SK-N-SH (cell line): Measurements from ENCODE around the gene TMEM54. TPM values are rescaled to one million over a fixed set of nuclear protein-coding genes. Genes with fewer than 3 reads are reported as not detected.
A peak's percentile ranks its signal among the peaks of the same experiment; 100 is the strongest.

Experiments
- CTCF ChIA-PET: fragments of 300-600, 350-600 bp; formaldehyde crosslinking; extraction: SDS; loops from one replicate; lab custom pipeline; 2021; lab: Yijun Ruan, JAX
- POLR2A ChIA-PET: fragments of 350-600 bp; sonication (Branson Sonifier 250); formaldehyde crosslinking; extraction: SDS; loops from one replicate; lab custom pipeline; 2020; ENCODE audit warnings: antibody characterized with exemption, inconsistent platforms; lab: Yijun Ruan, JAX
- DNase-seq: peaks from one replicate; pipeline ENCODE4 v3.0.0; 2012
- H2AFZ ChIP-seq: fragments of 200-600 bp; sonication (generic); 2 replicates; pipeline ENCODE4 v1.8.1; 2016; ENCODE audit warnings: antibody characterized with exemption, mild to moderate bottlenecking, low read depth
- H3F3A ChIP-seq: fragments of 200-600 bp; sonication (generic); replicated peaks from 2 replicates; pipeline ENCODE3; 2016; ENCODE audit warnings: antibody characterized with exemption, mild to moderate bottlenecking; ENCODE audit not compliant: insufficient read depth
- H3K27ac ChIP-seq, 2 experiments: fragments of 200-500 bp in 1 of 2; fragments of 200-600 bp in 1 of 2; sonication (Bioruptor generic) in 1 of 2; sonication (generic), shearing (Covaris generic) in 1 of 2; 2 replicates each; pipeline versions ENCODE4 v1.5.1 to v1.6.1; 2014 to 2016; ENCODE audit warnings: low read depth in 2 of 2, inconsistent platforms in 1 of 2, low read length in 1 of 2, mild to moderate bottlenecking in 1 of 2, mixed read lengths in 1 of 2
- H3K27me3 ChIP-seq: fragments of 200-600 bp; sonication (generic), shearing (Covaris generic); 2 replicates; pipeline ENCODE4 v1.6.1; 2016; ENCODE audit warnings: mixed run types; ENCODE audit not compliant: insufficient read depth
- H3K36me3 ChIP-seq, 2 experiments: fragments of 200-500 bp in 1 of 2; fragments of 200-600 bp in 1 of 2; sonication (Bioruptor generic) in 1 of 2; sonication (generic) in 1 of 2; replicated peaks in 1 of 2; 2 replicates each; pipeline versions ENCODE3 to v1.5.1; 2014 to 2016; ENCODE audit warnings: low read length in 1 of 2, mild to moderate bottlenecking in 1 of 2; ENCODE audit not compliant: insufficient read depth in 2 of 2, control insufficient read depth in 1 of 2
- H3K4me1 ChIP-seq, 2 experiments: fragments of 200-500 bp in 1 of 2; fragments of 200-600 bp in 1 of 2; sonication (Bioruptor generic) in 1 of 2; sonication (generic), shearing (Covaris generic) in 1 of 2; 2 replicates each; pipeline versions ENCODE4 v1.5.1 to v1.6.1; 2014 to 2016; ENCODE audit warnings: low read depth in 1 of 2, low read length in 1 of 2, mixed run types in 1 of 2; ENCODE audit not compliant: insufficient read depth in 2 of 2, control insufficient read depth in 1 of 2
- H3K4me2 ChIP-seq: fragments of 200-600 bp; sonication (generic), shearing (Covaris generic); 2 replicates; pipeline ENCODE4 v1.6.1; 2017; ENCODE audit warnings: mixed run types
- H3K4me3 ChIP-seq, 2 experiments: fragments of 200-500 bp in 1 of 2; fragments of 200-600 bp in 1 of 2; sonication (Bioruptor generic) in 1 of 2; sonication (generic), shearing (Covaris generic) in 1 of 2; 2 replicates each; pipeline versions ENCODE4 v1.5.1 to v1.8.1; 2014 to 2016; ENCODE audit warnings: low read depth in 2 of 2, inconsistent platforms in 1 of 2, low read length in 1 of 2, mild to moderate bottlenecking in 1 of 2, mixed read lengths in 1 of 2, moderate library complexity in 1 of 2
- H3K79me2 ChIP-seq: fragments of 200-600 bp; sonication (generic); 2 replicates; pipeline ENCODE4 v1.8.1; 2017; ENCODE audit warnings: mild to moderate bottlenecking; ENCODE audit not compliant: insufficient read depth
- H3K9ac ChIP-seq: fragments of 200-600 bp; sonication (generic); 2 replicates; pipeline ENCODE4 v1.6.1; 2017; ENCODE audit warnings: mixed run types
- H3K9me2 ChIP-seq: fragments of 200-600 bp; sonication (generic); 2 replicates; pipeline ENCODE4 v1.6.1; 2017; ENCODE audit warnings: mixed run types
- H3K9me3 ChIP-seq: fragments of 200-600 bp; sonication (generic); 2 replicates; pipeline ENCODE4 v1.6.1; 2017; ENCODE audit warnings: mixed run types, mild to moderate bottlenecking, moderate library complexity
- H4K20me1 ChIP-seq: fragments of 200-600 bp; sonication (generic); 2 replicates; pipeline ENCODE4 v1.6.1; 2017; ENCODE audit warnings: mild to moderate bottlenecking, mixed run types; ENCODE audit not compliant: insufficient read depth
- CTCF ChIP-seq: fragments of 200-600 bp; sonication (generic); IDR thresholded peaks from 2 replicates; pipeline ENCODE4 v1.6.1; 2017; ENCODE audit warnings: antibody characterized with exemption, mild to moderate bottlenecking, moderate library complexity
- EP300 ChIP-seq, 2 experiments: IDR thresholded peaks; 2 replicates each; pipeline versions ENCODE4 v1.4.0 to v1.6.1; 2012; ENCODE audit warnings: borderline replicate concordance in 1 of 2, low read depth in 1 of 2, low read length in 1 of 2
- EZH2phosphoT487 ChIP-seq: fragments of 200-600 bp; sonication (generic); IDR thresholded peaks from 2 replicates; pipeline ENCODE4 v1.6.1; 2017; ENCODE audit warnings: low read depth, mixed run types, mild to moderate bottlenecking, antibody characterized with exemption, moderate library complexity, borderline replicate concordance
- FOSL2 ChIP-seq: IDR thresholded peaks from 2 replicates; pipeline ENCODE4 v1.4.0; 2012; ENCODE audit warnings: low read depth, mild to moderate bottlenecking, moderate library complexity, borderline replicate concordance
- FOXJ3 ChIP-seq: sonication (generic); formaldehyde crosslinking; IDR thresholded peaks from 2 replicates; pipeline ENCODE4 v1.5.1; 2020; ENCODE audit warnings: mild to moderate bottlenecking, missing genetic modification reagents
- FOXM1 ChIP-seq: IDR thresholded peaks from 2 replicates; pipeline ENCODE4 v1.4.0; 2012; ENCODE audit warnings: low read depth, mild to moderate bottlenecking
- GATA2 ChIP-seq: sonication (generic); formaldehyde crosslinking; IDR thresholded peaks from 2 replicates; pipeline ENCODE4 v1.5.0; 2020; ENCODE audit warnings: mild to moderate bottlenecking, missing genetic modification reagents
- IRF3 ChIP-seq: fragments of 150-350 bp; IDR thresholded peaks from 2 replicates; pipeline ENCODE4 v1.6.1; 2016; ENCODE audit warnings: mild to moderate bottlenecking, low read depth, low read length
- JUND ChIP-seq: IDR thresholded peaks from 2 replicates; pipeline ENCODE4 v1.4.0; 2012
- NFIC ChIP-seq: IDR thresholded peaks from 2 replicates; pipeline ENCODE4 v1.4.0; 2012; ENCODE audit warnings: borderline replicate concordance
- NRF1 ChIP-seq: IDR thresholded peaks from 2 replicates; pipeline ENCODE4 v1.6.1; 2012; ENCODE audit warnings: low read depth, mild to moderate bottlenecking, low read length
- RCOR1 ChIP-seq: fragments of 150-350 bp; IDR thresholded peaks from 2 replicates; pipeline ENCODE4 v1.6.1; 2017; ENCODE audit warnings: antibody characterized with exemption, low read length
- RFX5 ChIP-seq: IDR thresholded peaks from 2 replicates; pipeline ENCODE4 v1.6.1; 2012; ENCODE audit warnings: mild to moderate bottlenecking, improper control_type of control experiment, low read length
- RXRA ChIP-seq: IDR thresholded peaks from 2 replicates; pipeline ENCODE4 v1.4.0; 2012; ENCODE audit warnings: low read depth, mild to moderate bottlenecking, borderline replicate concordance
- SIN3A ChIP-seq: IDR thresholded peaks from 2 replicates; pipeline ENCODE4 v1.6.1; 2012; ENCODE audit warnings: low read depth, mild to moderate bottlenecking, low read length, moderate library complexity, borderline replicate concordance
- TCF12 ChIP-seq: IDR thresholded peaks from 2 replicates; pipeline ENCODE4 v1.4.0; 2012
- USF1 ChIP-seq: IDR thresholded peaks from 2 replicates; pipeline ENCODE4 v1.4.0; 2012; ENCODE audit warnings: low read depth, borderline replicate concordance
- WGBS: methylation state at CpG from one replicate; pipeline ENCODE4 v1.1.6; 2017; ENCODE audit warnings: low lambda C conversion rate; 5-methylcytosine and 5-hydroxymethylcytosine counted together
- polyA plus RNA-seq, 3 experiments: library from polyadenylated mRNA; depleted of rRNA; stranded (reverse); fragments of >200 nt; gene quantifications; 2 replicates each; pipeline ENCODE4 v1.2.3, GENCODE V29; 2012

TMEM54 gene
- polyA plus RNA-seq, 1 of the 3 experiments (the other 2 are of a cell fraction): 66.6 TPM

- TF ChIP-seq RXRA (no peak), RCOR1 (no peak), CTCF (no peak), FOSL2 (no peak), NFIC (no peak), TCF12 (no peak), NRF1 (no peak), JUND (no peak), USF1 (no peak)
These were observed 25.4 kb upstream of the TMEM54 start (continued) for GRCh38 chr1:32926562-32926961.

- Histone ChIP-seq H3K9ac (no peak overlapping the region), H3K4me3 (no peak overlapping the region), H3K4me1 (no peaks in the 10 kb centered on the region; a peak in 1 of 4 replicates), H4K20me1 (no peaks in the 10 kb centered on the region), H3K4me2 (no peak overlapping the region), H3K27me3 (no peaks in the 10 kb centered on the region), H3F3A (no peaks in the 10 kb centered on the region), H3K79me2 (no peaks in the 10 kb centered on the region), H3K9me2 (no peaks in the 10 kb centered on the region), H3K27ac (no peak overlapping the region), H3K9me3 (no peaks in the 10 kb centered on the region), H2AFZ (no peak overlapping the region), H3K36me3 (no peaks in the 10 kb centered on the region)
- ChIA-PET POLR2A (no interaction called here), CTCF (no interaction called here)
- peak; percentile 44 for DNase-seq
- WGBS: 75% methylated on average over 17 of the region's 24 CpGs
- TF ChIP-seq RFX5: no peak
- TF ChIP-seq RCOR1: no peak
- no peak for TF ChIP-seq IRF3
- no peak for TF ChIP-seq FOXJ3 (CRISPR knock-in tag)
- no peak for TF ChIP-seq EP300 (IDR thresholded peaks at IDR 0.05; ENCODE audit: borderline replicate concordance in 1 of 2, low read depth in 1 of 2, low read length in 1 of 2)
- TF ChIP-seq FOXM1: no peak
- no peak for TF ChIP-seq EZH2phosphoT487
- TF ChIP-seq GATA2 (CRISPR knock-in tag): no peak
- TF ChIP-seq SIN3A: no peak
These were observed 24.4 kb upstream of the TMEM54 start for GRCh38 chr1:32925403-32926162.
